Activated CD4-positive, alpha-beta memory T cell treated with anti-CD3 and anti-CD28 coated beads for 36 hours (primary cell): Measurements from ENCODE around the gene GAL3ST3. TPM values are rescaled to one million over a fixed set of nuclear protein-coding genes. Genes with fewer than 3 reads are reported as not detected.
"Not testable (repeated sequence)": the region's sequence is repeated elsewhere in the genome, so short reads cannot be mapped to it uniquely, and the experiment has no call there.

ENCODE experiments used
- CTCF ChIA-PET: fragments of 350-600 bp; sonication (Branson Sonifier 250); formaldehyde crosslinking; loops from one replicate; lab custom pipeline; 2021; ENCODE audit warnings: antibody characterized with exemption, inconsistent platforms; lab: Charles Lee
- POLR2A ChIA-PET: fragments of 350-600 bp; sonication (Branson Sonifier 250); formaldehyde crosslinking; loops from one replicate; lab custom pipeline; 2021; ENCODE audit warnings: antibody characterized with exemption; lab: Charles Lee
- DNase-seq: peaks from one replicate; pipeline ENCODE4 v3.0.0-alpha.2; 2020
- H3K27ac Mint-ChIP-seq: one replicate; pipeline ENCODE4 v1.8.0; 2021; ENCODE audit warnings: mixed read lengths
- H3K27me3 Mint-ChIP-seq: one replicate; pipeline ENCODE4 v1.8.0; 2021; ENCODE audit warnings: mixed read lengths
- H3K36me3 Mint-ChIP-seq: one replicate; pipeline ENCODE4 v1.8.0; 2021; ENCODE audit warnings: mixed read lengths
- H3K4me1 Mint-ChIP-seq: one replicate; pipeline ENCODE4 v1.8.0; 2021; ENCODE audit warnings: low read depth, mixed read lengths
- H3K4me3 Mint-ChIP-seq: one replicate; pipeline ENCODE4 v1.8.0; 2021; ENCODE audit warnings: mild to moderate bottlenecking, mixed read lengths
- H3K9me3 Mint-ChIP-seq: one replicate; pipeline ENCODE4 v1.8.0; 2021; ENCODE audit warnings: mixed read lengths
- intact Hi-C: fragments of 100-400 bp; cut with micrococcal nuclease; formaldehyde crosslinking; loops from one replicate; pipeline ENCODE4 v1.15.1; 2023
- total RNA-seq, 2 experiments: library from RNA; stranded (reverse); gene quantifications; one replicate each; pipeline ENCODE4 v1.2.3, GENCODE V29; 2021

Gene GAL3ST3
- total RNA-seq, 2 experiments from 2014 or later = not detected

GRCh38 chr11:66078949-66079348 is 30.0 kb upstream of the GAL3ST3 start:
- ChIA-PET CTCF (interaction anchor here (3.1 to 6.5 kb wide), 2 partner anchors 10 to 57 kb away, joined by 11 to 69 read pairs; partner anchors contain the start of gene PACS1), POLR2A (interaction anchor here (3.1 kb wide), 1 partner anchor 9 kb away, joined by 22 read pairs; the partner anchor contains the start of gene PACS1)
- peak; percentile 31 for DNase-seq
- intact Hi-C loops, H3K9me3 Mint-ChIP-seq, H3K4me3 Mint-ChIP-seq, H3K27me3 Mint-ChIP-seq: not testable (repeated sequence)
- Mint-ChIP-seq H3K4me1 (peaks cover 78% of the 10 kb centered on the region), H3K27ac (peak overlapping the region; percentile 95), H3K36me3 (peaks cover 33% of the 10 kb centered on the region)

- Mint-ChIP-seq H3K4me3 (no peak overlapping the region), H3K27ac (peak overlapping the region; percentile 95), H3K4me1 (peaks cover 73% of the 10 kb centered on the region), H3K9me3 (no peaks in the 10 kb centered on the region), H3K36me3 (peaks cover 38% of the 10 kb centered on the region), H3K27me3 (no peaks in the 10 kb centered on the region)
- intact Hi-C loops = no loop called here
- ChIA-PET CTCF (interaction anchor here (1.7 to 6.5 kb wide), 2 partner anchors 9 to 48 kb away, joined by 6 to 69 read pairs; partner anchors contain the start of gene PACS1), POLR2A (no interaction called here)
- DNase-seq = no peak
Measured at GRCh38 chr11:66077927-66078326, 29.0 kb upstream of the GAL3ST3 start.

- H3K27ac Mint-ChIP-seq = peak overlapping the region; percentile 14
- no peaks in the 10 kb centered on the region for H3K27me3 Mint-ChIP-seq
- intact Hi-C loops = no loop called here
- no peak for DNase-seq
- ChIA-PET CTCF (interaction anchor here (0.7 to 6.5 kb wide), 4 partner anchors 7 to 57 kb away, joined by 3 to 69 read pairs (median 5); partner anchors contain the start of gene PACS1), POLR2A (no interaction called here)
- peaks cover 43% of the 10 kb centered on the region for H3K36me3 Mint-ChIP-seq
- H3K4me3 Mint-ChIP-seq = no peak overlapping the region
- H3K4me1 Mint-ChIP-seq = peaks cover 73% of the 10 kb centered on the region
- H3K9me3 Mint-ChIP-seq = no peaks in the 10 kb centered on the region
Measured at GRCh38 chr11:66076561-66076960, 27.6 kb upstream of the GAL3ST3 start.

GRCh38 chr11:66075273-66075672 is 26.3 kb upstream of the GAL3ST3 start:
- intact Hi-C loops = no loop called here
- ChIA-PET CTCF (interaction anchor here (0.6 to 0.8 kb wide), 2 partner anchors 30 to 1516 kb away, joined by 3 to 4 read pairs; no protein-coding TSS in a partner anchor), POLR2A (no interaction called here)
- H3K27me3 Mint-ChIP-seq = no peaks in the 10 kb centered on the region
- H3K27ac Mint-ChIP-seq = peak overlapping the region; percentile 42
- DNase-seq = no peak
- peaks cover 50% of the 10 kb centered on the region for H3K36me3 Mint-ChIP-seq
- no peak overlapping the region for H3K4me3 Mint-ChIP-seq
- H3K4me1 Mint-ChIP-seq = peaks cover 61% of the 10 kb centered on the region
- no peaks in the 10 kb centered on the region for H3K9me3 Mint-ChIP-seq

GRCh38 chr11:66073669-66074068 is 24.7 kb upstream of the GAL3ST3 start:
- DNase-seq = peak; percentile 54
- POLR2A ChIA-PET = no interaction called here
- Mint-ChIP-seq H3K4me3 (no peak overlapping the region), H3K27me3 (no peaks in the 10 kb centered on the region), H3K27ac (peak overlapping the region; percentile 95), H3K36me3 (peaks cover 53% of the 10 kb centered on the region), H3K9me3 (no peaks in the 10 kb centered on the region), H3K4me1 (peaks cover 54% of the 10 kb centered on the region)
- intact Hi-C loops = loop anchor here (1.0 kb wide), 1 partner anchor 8 kb away; no protein-coding TSS in a partner anchor
- CTCF ChIA-PET = interaction anchor here (1.5 kb wide), 1 partner anchor 29 kb away, joined by 5 read pairs; no protein-coding TSS in a partner anchor

- peak overlapping the region; percentile 97 for H3K4me3 Mint-ChIP-seq
- H3K27ac Mint-ChIP-seq = peak overlapping the region; percentile 95
- ChIA-PET POLR2A (no interaction called here), CTCF (interaction anchor here (0.7 kb wide), 1 partner anchor 50 kb away, joined by 3 read pairs; no protein-coding TSS in a partner anchor)
- intact Hi-C loops = no loop called here
- no peak for DNase-seq
- H3K27me3 Mint-ChIP-seq = no peaks in the 10 kb centered on the region
- H3K4me1 Mint-ChIP-seq = peaks cover 56% of the 10 kb centered on the region
- no peaks in the 10 kb centered on the region for H3K9me3 Mint-ChIP-seq
- peaks cover 57% of the 10 kb centered on the region for H3K36me3 Mint-ChIP-seq
Measured at GRCh38 chr11:66072518-66072917, 23.6 kb upstream of the GAL3ST3 start.

- Mint-ChIP-seq H3K36me3 (peaks cover 59% of the 10 kb centered on the region), H3K27ac (peak overlapping the region; percentile 95), H3K27me3 (no peaks in the 10 kb centered on the region), H3K4me1 (peaks cover 56% of the 10 kb centered on the region), H3K4me3 (peak overlapping the region; percentile 97), H3K9me3 (no peaks in the 10 kb centered on the region)
- POLR2A ChIA-PET = interaction anchor here (1.3 to 3.5 kb wide), 2 partner anchors 8 to 29 kb away, joined by 3 to 22 read pairs; no protein-coding TSS in a partner anchor
- CTCF ChIA-PET = interaction anchor here (1.3 to 5.9 kb wide), 4 partner anchors 8 to 63 kb away, joined by 5 to 101 read pairs (median 48); no protein-coding TSS in a partner anchor
- DNase-seq = no peak
- intact Hi-C loops = no loop called here
Measured at GRCh38 chr11:66072081-66072480, 23.1 kb upstream of the GAL3ST3 start.

- H3K9me3 Mint-ChIP-seq = no peaks in the 10 kb centered on the region
- ChIA-PET POLR2A (interaction anchor here (1.3 to 4.1 kb wide), 5 partner anchors 9 to 69 kb away, joined by 3 to 32 read pairs (median 7); partner anchors contain the start of genes BANF1 and SF3B2), CTCF (interaction anchor here (0.7 to 5.9 kb wide), 9 partner anchors 8 to 151 kb away, joined by 3 to 101 read pairs (median 5); partner anchors contain the start of gene SF3B2)
- no peaks in the 10 kb centered on the region for H3K27me3 Mint-ChIP-seq
- intact Hi-C loops = no loop called here
- H3K36me3 Mint-ChIP-seq = peaks cover 65% of the 10 kb centered on the region
- DNase-seq = peak; percentile 36
- H3K4me3 Mint-ChIP-seq = peak overlapping the region; percentile 97
- peak overlapping the region; percentile 95 for H3K27ac Mint-ChIP-seq
- H3K4me1 Mint-ChIP-seq = peaks cover 58% of the 10 kb centered on the region
Measured at GRCh38 chr11:66071381-66071801, 22.4 kb upstream of the GAL3ST3 start.

- no peaks in the 10 kb centered on the region for H3K27me3 Mint-ChIP-seq
- peaks cover 59% of the 10 kb centered on the region for H3K4me1 Mint-ChIP-seq
- peaks cover 64% of the 10 kb centered on the region for H3K36me3 Mint-ChIP-seq
- intact Hi-C loops = no loop called here
- ChIA-PET CTCF (interaction anchor here (0.7 to 5.9 kb wide), 12 partner anchors 9 to 152 kb away, joined by 3 to 101 read pairs (median 4); partner anchors contain the start of gene SF3B2), POLR2A (interaction anchor here (0.8 to 4.1 kb wide), 6 partner anchors 10 to 68 kb away, joined by 3 to 32 read pairs (median 6); partner anchors contain the start of genes BANF1 and SF3B2)
- no peaks in the 10 kb centered on the region for H3K9me3 Mint-ChIP-seq
- H3K27ac Mint-ChIP-seq = peak overlapping the region; percentile 95
- peak; percentile 45 for DNase-seq
- H3K4me3 Mint-ChIP-seq = peak overlapping the region; percentile 97
Measured at GRCh38 chr11:66070604-66071380, 21.8 kb upstream of the GAL3ST3 start.

GRCh38 chr11:66069715-66070603 is 21.0 kb upstream of the GAL3ST3 start, which contains the start of gene PACS1:
TSS of gene PACS1 (plus strand) at chr11:66070272. CDS start at chr11:66070487, 215 bp downstream.
- peak; percentile 85 for DNase-seq
- no peaks in the 10 kb centered on the region for H3K9me3 Mint-ChIP-seq
- H3K4me3 Mint-ChIP-seq = peak within 1 kb of the TSS; percentile 97
- intact Hi-C loops = loop anchor here (1.0 to 5.0 kb wide), 4 partner anchors 10 to 57 kb away; partner anchors contain the start of gene SF3B2
- ChIA-PET CTCF (interaction anchor here (0.6 to 5.9 kb wide), 18 partner anchors 10 to 342 kb away, joined by 3 to 101 read pairs (median 4); partner anchors contain the start of genes MUS81 and SF3B2), POLR2A (interaction anchor here (0.8 to 4.1 kb wide), 9 partner anchors 9 to 67 kb away, joined by 3 to 32 read pairs (median 4); partner anchors contain the start of genes BANF1 and SF3B2)
- H3K27ac Mint-ChIP-seq = peak within 1 kb of the TSS; percentile 96
- no peaks in the 10 kb centered on the region for H3K27me3 Mint-ChIP-seq
- H3K36me3 Mint-ChIP-seq = peaks cover 66% of the 10 kb centered on the region
- peaks cover 62% of the 10 kb centered on the region for H3K4me1 Mint-ChIP-seq
